Naive B cell (primary cell): Measurements from ENCODE around the gene UBXN6. TPM values are rescaled to one million over a fixed set of nuclear protein-coding genes. Genes with fewer than 3 reads are reported as not detected.

Source experiments
- ATAC-seq, 2 donors: fragments of 150-1000 bp; cut with Tn5 transposase; 2 replicates each; pipeline ENCODE4 v1.10.0; 2021; ENCODE audit warnings: low read depth in 2 of 2, mild to moderate bottlenecking in 2 of 2, moderate library complexity in 2 of 2
- DNase-seq: peaks from one replicate; pipeline ENCODE4 v3.0.0; 2022
- H3K27ac Mint-ChIP-seq, 6 donors: one replicate each; pipeline ENCODE4 v1.8.0; 2020 to 2022; ENCODE audit warnings: mild to moderate bottlenecking in 6 of 6, mixed read lengths in 6 of 6, moderate library complexity in 5 of 6, inconsistent platforms in 2 of 6
- H3K27me3 Mint-ChIP-seq, 3 donors: one replicate each; pipeline ENCODE4 v1.8.0; 2021 to 2022; ENCODE audit warnings: mixed read lengths in 3 of 3, mild to moderate bottlenecking in 1 of 3
- H3K36me3 Mint-ChIP-seq, 2 donors: one replicate each; pipeline ENCODE4 v1.8.0; 2020 to 2022; ENCODE audit warnings: mixed read lengths in 2 of 2, inconsistent platforms in 1 of 2, mild to moderate bottlenecking in 1 of 2
- H3K4me1 Mint-ChIP-seq, 3 donors: one replicate each; pipeline ENCODE4 v1.8.0; 2020 to 2022; ENCODE audit warnings: mixed read lengths in 3 of 3, inconsistent platforms in 1 of 3, mild to moderate bottlenecking in 1 of 3, moderate library complexity in 1 of 3
- H3K4me3 Mint-ChIP-seq, 8 donors: one replicate each; pipeline ENCODE4 v1.8.0; 2020 to 2022; ENCODE audit warnings: mild to moderate bottlenecking in 8 of 8, mixed read lengths in 8 of 8, moderate library complexity in 8 of 8, inconsistent platforms in 2 of 8
- H3K9me3 Mint-ChIP-seq, 7 donors: one replicate each; pipeline ENCODE4 v1.8.0; 2020 to 2022; ENCODE audit warnings: mixed read lengths in 7 of 7, mild to moderate bottlenecking in 5 of 7, inconsistent platforms in 2 of 7, moderate library complexity in 1 of 7
- polyA plus RNA-seq, 6 donors: library from polyadenylated mRNA; unstranded; fragments of 300-500 nt; fragmentation: Illumina TruSeq; gene quantifications; one replicate each; pipeline ENCODE4 v1.2.3, GENCODE V29; 2021; ENCODE audit warnings: low read depth in 6 of 6

Gene UBXN6
- polyA plus RNA-seq, 6 donors from 2014 or later = 3.6 to 9.1 (median 5.6) TPM

GRCh38 chr19:4414800-4415321, 42.7 kb downstream of the UBXN6 start:
- ATAC-seq = no peak
- Mint-ChIP-seq H3K9me3 (no peaks in the 10 kb centered on the region), H3K36me3 (no peaks in the 10 kb centered on the region), H3K4me3 (no peak overlapping the region), H3K4me1 (peaks cover 0 to 7% (median 3%) of the 10 kb centered on the region in 3 donors), H3K27me3 (no peaks in the 10 kb centered on the region), H3K27ac (peak overlapping the region in 2 of 6 donors; percentile 8 to 71)
- no peak for DNase-seq

- no peaks in the 10 kb centered on the region for H3K27me3 Mint-ChIP-seq
- ATAC-seq (no peak), DNase-seq (no peak)
- H3K27ac Mint-ChIP-seq = no peak overlapping the region
- no peaks in the 10 kb centered on the region for H3K9me3 Mint-ChIP-seq
- H3K36me3 Mint-ChIP-seq = no peaks in the 10 kb centered on the region
- peaks cover 0 to 7% (median 3%) of the 10 kb centered on the region in 3 donors for H3K4me1 Mint-ChIP-seq
- H3K4me3 Mint-ChIP-seq = no peak overlapping the region
Observed at GRCh38 chr19:4414144-4414799, 43.3 kb downstream of the UBXN6 start.

GRCh38 chr19:4413588-4413987, 44.0 kb downstream of the UBXN6 start:
- Mint-ChIP-seq H3K27ac (peak overlapping the region in 1 of 6 donors; percentile 36), H3K4me3 (no peak overlapping the region), H3K27me3 (no peaks in the 10 kb centered on the region), H3K36me3 (no peaks in the 10 kb centered on the region), H3K9me3 (no peaks in the 10 kb centered on the region), H3K4me1 (peaks cover 0 to 7% (median 3%) of the 10 kb centered on the region in 3 donors)
- no peak for ATAC-seq
- DNase-seq = no peak

- Mint-ChIP-seq H3K4me1 (no peaks in the 10 kb centered on the region), H3K27ac (peak overlapping the region in 1 of 6 donors; percentile 56), H3K36me3 (no peaks in the 10 kb centered on the region), H3K9me3 (no peaks in the 10 kb centered on the region), H3K4me3 (peak overlapping the region in 1 of 8 donors; percentile 63), H3K27me3 (no peaks in the 10 kb centered on the region)
- DNase-seq = no peak
- no peak for ATAC-seq
Observed at GRCh38 chr19:4409123-4409933, 48.3 kb downstream of the UBXN6 start.

GRCh38 chr19:4406626-4407025, 51.0 kb downstream of the UBXN6 start:
- Mint-ChIP-seq H3K9me3 (no peaks in the 10 kb centered on the region), H3K36me3 (no peaks in the 10 kb centered on the region), H3K27ac (no peak overlapping the region), H3K4me1 (peaks cover 13 to 16% (median 15%) of the 10 kb centered on the region in 3 donors), H3K4me3 (peak overlapping the region in 1 of 8 donors; percentile 37), H3K27me3 (no peaks in the 10 kb centered on the region)
- DNase-seq (no peak), ATAC-seq (no peak)

GRCh38 chr19:4405977-4406376, 51.6 kb downstream of the UBXN6 start:
- Mint-ChIP-seq H3K36me3 (no peaks in the 10 kb centered on the region), H3K27ac (no peak overlapping the region), H3K9me3 (no peaks in the 10 kb centered on the region), H3K4me1 (peaks cover 20 to 22% (median 22%) of the 10 kb centered on the region in 3 donors), H3K27me3 (no peaks in the 10 kb centered on the region), H3K4me3 (peak overlapping the region in 1 of 8 donors; percentile 53)
- DNase-seq (no peak), ATAC-seq (no peak)

GRCh38 chr19:4403005-4403761, 54.4 kb downstream of the UBXN6 start:
- Mint-ChIP-seq H3K36me3 (no peaks in the 10 kb centered on the region), H3K9me3 (no peaks in the 10 kb centered on the region), H3K4me3 (peak overlapping the region; percentile 81 to 92 (median 86)), H3K4me1 (peaks cover 29 to 43% (median 36%) of the 10 kb centered on the region in 3 donors), H3K27me3 (no peaks in the 10 kb centered on the region), H3K27ac (peak overlapping the region; percentile 66 to 97 (median 92))
- ATAC-seq (no peak), DNase-seq (no peak)

- H3K4me1 Mint-ChIP-seq = peaks cover 32 to 45% (median 40%) of the 10 kb centered on the region in 3 donors
- DNase-seq (peak; percentile 98), ATAC-seq (peak; percentile 85 to 89)
- peak within 1 kb of the TSS; percentile 97 to 100 (median 99) for H3K27ac Mint-ChIP-seq
- no peaks in the 10 kb centered on the region for H3K36me3 Mint-ChIP-seq
- peak within 1 kb of the TSS; percentile 81 to 95 (median 91) for H3K4me3 Mint-ChIP-seq
- no peaks in the 10 kb centered on the region for H3K9me3 Mint-ChIP-seq
- H3K27me3 Mint-ChIP-seq = no peaks in the 10 kb centered on the region
Observed at GRCh38 chr19:4402171-4403004, 55.2 kb downstream of the UBXN6 start, which contains the start of gene CHAF1A. Gene CHAF1A, plus strand, starts transcription at chr19:4402640. Its CDS starts 123 bp downstream, at chr19:4402763.

- peaks cover 0 to 3% of the 10 kb centered on the region in 2 donors for H3K36me3 Mint-ChIP-seq
- H3K9me3 Mint-ChIP-seq = no peaks in the 10 kb centered on the region
- peak overlapping the region; percentile 97 to 100 (median 99) for H3K27ac Mint-ChIP-seq
- DNase-seq = no peak
- H3K27me3 Mint-ChIP-seq = no peaks in the 10 kb centered on the region
- peaks cover 37 to 49% (median 45%) of the 10 kb centered on the region in 3 donors for H3K4me1 Mint-ChIP-seq
- peak overlapping the region; percentile 81 to 95 (median 90) for H3K4me3 Mint-ChIP-seq
- no peak for ATAC-seq
Observed at GRCh38 chr19:4401769-4402170, 55.8 kb downstream of the UBXN6 start.

- no peaks in the 10 kb centered on the region for H3K27me3 Mint-ChIP-seq
- H3K27ac Mint-ChIP-seq = peak within 1 kb of the TSS; percentile 97 to 99 (median 99)
- peak; percentile 63 to 66 for ATAC-seq
- peaks cover 0 to 6% of the 10 kb centered on the region in 2 donors for H3K36me3 Mint-ChIP-seq
- peak within 1 kb of the TSS; percentile 81 to 96 (median 90) for H3K4me3 Mint-ChIP-seq
- peaks cover 38 to 58% (median 55%) of the 10 kb centered on the region in 3 donors for H3K4me1 Mint-ChIP-seq
- peak; percentile 91 for DNase-seq
- H3K9me3 Mint-ChIP-seq = no peaks in the 10 kb centered on the region
Observed at GRCh38 chr19:4400135-4400936, 57.3 kb downstream of the UBXN6 start, which contains the start of gene SH3GL1. Gene SH3GL1, minus strand, starts transcription at chr19:4400547. Its CDS starts 179 bp downstream, at chr19:4400368.

- no peak for DNase-seq
- peaks cover 0 to 6% of the 10 kb centered on the region in 2 donors for H3K36me3 Mint-ChIP-seq
- ATAC-seq = no peak
Observed at GRCh38 chr19:4399812-4400134, 57.8 kb downstream of the UBXN6 start.

More at GRCh38 chr19:4399812-4400134, 57.8 kb downstream of the UBXN6 start:
- Mint-ChIP-seq H3K9me3 (no peaks in the 10 kb centered on the region), H3K4me1 (peaks cover 41 to 59% (median 59%) of the 10 kb centered on the region in 3 donors), H3K4me3 (peak overlapping the region; percentile 81 to 96 (median 88)), H3K27me3 (no peaks in the 10 kb centered on the region), H3K27ac (peak overlapping the region; percentile 83 to 97 (median 91))
